Activated naive CD4-positive, alpha-beta T cell treated with anti-CD3 and anti-CD28 coated beads, Interleukin-2, amount 10 ng/mL, durations not matched to agents 7 days and 5 days (primary cell): ENCODE results near the gene CNPY1.

ENCODE experiments used
- CTCF ChIA-PET: fragments of 350-600 bp; sonication (Branson Sonifier 250); formaldehyde crosslinking; loops from one replicate; lab custom pipeline; 2021; ENCODE audit warnings: antibody characterized with exemption; lab: Charles Lee
- DNase-seq: peaks from one replicate; pipeline ENCODE4 v3.0.0-alpha.2; 2020
- H3K27ac Mint-ChIP-seq: one replicate; pipeline ENCODE4 v1.8.0; 2021; ENCODE audit warnings: mild to moderate bottlenecking, moderate library complexity, mixed read lengths
- H3K27me3 Mint-ChIP-seq: one replicate; pipeline ENCODE4 v1.8.0; 2021; ENCODE audit warnings: mild to moderate bottlenecking, mixed read lengths
- H3K36me3 Mint-ChIP-seq: one replicate; pipeline ENCODE4 v1.8.0; 2021; ENCODE audit warnings: mixed read lengths
- H3K4me1 Mint-ChIP-seq: one replicate; pipeline ENCODE4 v1.8.0; 2021; ENCODE audit warnings: mixed read lengths
- H3K4me3 Mint-ChIP-seq: one replicate; pipeline ENCODE4 v1.8.0; 2021; ENCODE audit warnings: mild to moderate bottlenecking, moderate library complexity, mixed read lengths
- H3K9me3 Mint-ChIP-seq: one replicate; pipeline ENCODE4 v1.8.0; 2021; ENCODE audit warnings: mixed read lengths

Gene CNPY1

GRCh38 chr7:155541986-155542675, 4.2 kb downstream of the CNPY1 start:
- no peaks in the 10 kb centered on the region for H3K9me3 Mint-ChIP-seq
- DNase-seq = no peak
- no peak overlapping the region for H3K4me3 Mint-ChIP-seq
- H3K36me3 Mint-ChIP-seq = no peaks in the 10 kb centered on the region
- H3K4me1 Mint-ChIP-seq = no peaks in the 10 kb centered on the region
- CTCF ChIA-PET = no interaction called here
- H3K27ac Mint-ChIP-seq = no peak overlapping the region
- H3K27me3 Mint-ChIP-seq = peaks cover 33% of the 10 kb centered on the region

DNA sequence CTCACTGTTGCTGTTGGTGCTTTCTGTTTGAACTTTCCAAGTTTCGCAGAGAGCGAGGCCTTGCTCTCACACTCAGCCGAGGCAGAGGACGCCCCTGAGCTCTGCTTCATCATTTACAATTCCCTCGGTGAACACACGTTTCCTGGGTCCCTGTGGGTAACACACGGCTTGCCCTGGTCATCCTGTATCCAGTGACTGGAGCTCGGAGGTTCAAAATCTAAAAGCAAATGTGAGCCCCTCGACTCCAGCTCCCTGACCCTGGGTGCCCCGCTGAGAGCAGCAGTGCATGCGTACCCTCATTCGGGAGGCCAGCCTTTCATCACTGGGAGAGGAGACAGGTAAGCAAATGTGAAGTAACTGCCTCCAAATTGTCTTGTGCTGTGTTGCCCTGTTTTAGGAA, 5.8 kb downstream of the CNPY1 start:
- no peaks in the 10 kb centered on the region for H3K36me3 Mint-ChIP-seq

DNA sequence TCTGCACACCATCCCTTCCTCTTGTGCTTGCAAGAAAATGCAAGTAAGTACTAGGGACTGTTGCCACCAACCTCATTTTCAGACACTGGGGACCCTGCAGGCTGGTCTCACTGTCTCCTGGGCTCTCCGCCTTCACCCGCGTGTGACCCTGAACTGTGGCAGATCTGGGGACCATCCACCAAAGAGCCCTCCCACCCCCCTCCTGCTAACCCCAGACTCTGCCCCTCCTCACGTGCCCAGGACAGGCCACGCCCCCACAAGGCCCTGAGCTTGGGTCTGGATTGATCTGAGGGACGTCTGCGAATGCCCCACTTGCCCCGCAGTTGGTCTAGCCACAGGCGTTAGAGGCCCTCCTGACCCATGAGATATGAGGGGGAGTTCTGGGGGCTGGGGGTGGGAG, 8.1 kb downstream of the CNPY1 start:
- H3K4me3 Mint-ChIP-seq = no peak overlapping the region
- DNase-seq = no peak
- H3K9me3 Mint-ChIP-seq = no peaks in the 10 kb centered on the region
- no peaks in the 10 kb centered on the region for H3K36me3 Mint-ChIP-seq
- H3K4me1 Mint-ChIP-seq = peaks cover 3% of the 10 kb centered on the region
- CTCF ChIA-PET = interaction anchor here (0.9 kb wide), 1 partner anchor 11 kb away, joined by 3 read pairs; no protein-coding TSS in a partner anchor
- H3K27ac Mint-ChIP-seq = no peak overlapping the region
- peaks cover 71% of the 10 kb centered on the region for H3K27me3 Mint-ChIP-seq

More for the DNA sequence above, 5.8 kb downstream of the CNPY1 start:
- DNase-seq = no peak
- CTCF ChIA-PET = interaction anchor here (1.5 kb wide), 1 partner anchor 613 kb away, joined by 4 read pairs; no protein-coding TSS in a partner anchor
- peaks cover 48% of the 10 kb centered on the region for H3K27me3 Mint-ChIP-seq
- no peaks in the 10 kb centered on the region for H3K4me1 Mint-ChIP-seq
- no peaks in the 10 kb centered on the region for H3K9me3 Mint-ChIP-seq
- no peak overlapping the region for H3K27ac Mint-ChIP-seq
- H3K4me3 Mint-ChIP-seq = no peak overlapping the region

DNA sequence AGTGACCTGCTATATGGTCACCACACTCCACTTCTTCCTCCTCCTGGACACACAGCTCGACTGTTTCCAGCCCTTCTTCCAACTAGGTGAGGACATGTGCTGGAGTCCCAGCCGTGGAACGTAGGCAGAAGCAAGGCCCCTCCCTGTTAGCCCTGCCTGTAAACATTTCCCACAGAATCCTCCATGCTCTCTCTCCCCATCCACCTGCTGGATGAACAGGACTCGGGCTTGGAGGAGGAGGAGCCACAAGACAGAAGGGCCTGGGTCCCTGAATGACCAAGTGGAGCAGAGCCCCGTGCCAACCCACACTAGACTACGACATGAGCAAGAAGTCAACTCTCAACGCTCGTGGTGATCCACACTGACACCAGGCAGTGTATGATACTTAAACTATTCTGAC, 9.9 kb downstream of the CNPY1 start:
- no peak for DNase-seq
- no peak overlapping the region for H3K4me3 Mint-ChIP-seq
- no peak overlapping the region for H3K27ac Mint-ChIP-seq
- H3K36me3 Mint-ChIP-seq = no peaks in the 10 kb centered on the region
- CTCF ChIA-PET = no interaction called here
- H3K27me3 Mint-ChIP-seq = peaks cover 80% of the 10 kb centered on the region
- no peaks in the 10 kb centered on the region for H3K9me3 Mint-ChIP-seq
- peaks cover 9% of the 10 kb centered on the region for H3K4me1 Mint-ChIP-seq

DNA sequence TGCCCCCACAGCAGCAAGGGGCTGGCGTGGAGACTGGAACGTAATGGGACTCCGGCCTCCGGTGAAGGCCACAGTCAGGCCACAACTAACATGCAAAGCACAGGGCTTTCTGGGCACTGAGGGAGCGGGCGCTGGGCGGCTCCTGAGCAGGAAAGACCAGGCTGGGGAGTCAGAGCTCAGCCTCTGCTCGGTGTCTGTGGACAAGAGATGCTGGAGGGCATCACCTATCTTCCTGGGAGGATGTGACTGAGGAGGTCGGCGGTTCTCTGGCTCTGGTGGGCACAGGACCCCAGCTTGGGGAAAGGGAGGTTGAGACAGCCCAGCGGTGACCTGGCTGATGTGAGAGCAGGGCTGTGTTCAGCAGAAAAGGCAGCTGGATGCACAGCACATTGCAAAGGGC, 11.7 kb downstream of the CNPY1 start:
- H3K27me3 Mint-ChIP-seq = peaks cover 91% of the 10 kb centered on the region

DNA sequence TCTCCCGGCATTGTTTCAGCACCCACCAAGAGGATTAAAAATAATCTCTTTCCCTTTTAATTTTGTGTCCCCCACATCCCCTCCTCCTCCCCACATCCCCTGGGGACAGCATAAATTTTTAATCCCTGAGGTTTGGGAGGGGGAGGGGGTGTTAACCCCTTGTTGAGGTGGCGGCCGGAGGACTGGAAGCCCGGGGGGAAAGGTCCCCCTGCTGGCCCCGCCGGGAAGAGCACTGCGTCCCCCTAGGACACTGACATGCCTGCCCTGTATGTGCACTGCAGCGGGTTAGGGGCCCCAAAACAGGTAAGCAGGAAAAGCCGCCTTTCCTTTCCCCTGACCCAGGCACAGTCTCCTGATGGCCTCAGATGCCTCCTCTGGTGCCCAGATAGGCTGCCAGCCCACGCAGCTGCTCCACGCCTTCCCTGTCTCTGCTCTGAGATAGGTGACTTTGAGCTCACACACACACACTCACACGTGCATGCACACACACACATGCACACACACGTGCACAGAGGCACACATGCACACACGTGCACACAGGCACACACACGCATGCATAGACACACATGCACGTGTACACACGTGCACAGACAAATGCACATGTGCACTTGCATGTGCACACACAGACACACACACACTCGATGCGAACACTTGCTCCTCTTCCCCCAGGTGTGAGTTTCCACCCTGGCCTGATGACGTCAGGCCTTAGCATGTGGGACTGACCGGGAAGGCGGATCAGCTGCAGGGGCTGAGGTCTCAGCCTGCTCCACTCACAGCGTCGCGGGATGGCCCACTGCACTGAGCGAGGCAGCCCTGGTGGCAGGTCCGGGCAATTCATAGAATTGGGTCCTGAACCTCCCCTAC, 12.3 kb downstream of the CNPY1 start:
- CTCF ChIA-PET = interaction anchor here (0.7 to 3.1 kb wide), 7 partner anchors 31 to 622 kb away, joined by 3 to 13 read pairs (median 3); no protein-coding TSS in a partner anchor

More for the DNA sequence above, 11.7 kb downstream of the CNPY1 start:
- Mint-ChIP-seq H3K4me1 (peaks cover 9% of the 10 kb centered on the region), H3K27ac (no peak overlapping the region), H3K9me3 (no peaks in the 10 kb centered on the region), H3K36me3 (no peaks in the 10 kb centered on the region), H3K4me3 (no peak overlapping the region)
- no peak for DNase-seq
- CTCF ChIA-PET = interaction anchor here (0.8 to 3.1 kb wide), 4 partner anchors 32 to 232 kb away, joined by 3 to 13 read pairs (median 3); no protein-coding TSS in a partner anchor

DNA sequence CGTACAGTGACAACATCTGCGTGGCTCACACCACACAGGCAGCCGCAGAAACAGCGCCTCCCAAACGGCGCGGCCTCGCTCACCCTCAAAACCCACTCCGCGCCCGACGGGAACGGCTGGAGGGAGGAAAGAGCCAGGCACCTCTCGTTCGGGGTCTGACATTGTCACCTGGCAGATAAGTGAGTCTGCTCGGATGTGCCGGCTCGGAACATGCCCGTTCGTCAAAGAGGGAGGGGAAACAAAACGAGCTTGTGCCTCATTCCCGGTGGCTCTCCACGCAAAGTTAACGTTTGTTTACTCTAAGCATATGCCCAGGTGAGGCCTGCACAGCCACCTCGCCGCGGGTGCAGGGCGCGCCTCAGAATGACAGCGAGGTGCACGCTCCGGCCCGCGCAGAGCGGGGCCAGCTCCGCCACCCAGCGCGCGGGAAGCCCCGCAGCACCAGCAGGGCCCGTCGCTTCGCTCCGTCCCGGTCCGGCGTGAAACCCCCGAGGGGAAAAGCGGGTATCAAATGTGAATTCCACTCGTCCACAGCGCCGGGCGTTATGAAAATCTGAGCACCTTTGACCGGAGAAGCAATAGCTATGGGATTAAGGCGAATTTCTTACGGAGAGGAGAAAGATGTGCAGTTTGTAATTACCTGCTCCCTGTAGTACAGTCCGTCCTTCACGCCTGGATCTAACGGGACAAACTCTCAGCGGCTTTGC, 13.1 kb downstream of the CNPY1 start:
- Mint-ChIP-seq H3K27me3 (peaks cover 95% of the 10 kb centered on the region), H3K36me3 (no peaks in the 10 kb centered on the region), H3K4me3 (peak overlapping the region; percentile 49), H3K27ac (peak overlapping the region; percentile 45), H3K9me3 (no peaks in the 10 kb centered on the region), H3K4me1 (peaks cover 9% of the 10 kb centered on the region)
- no peak for DNase-seq
- CTCF ChIA-PET = interaction anchor here (0.7 to 3.1 kb wide), 6 partner anchors 30 to 621 kb away, joined by 3 to 13 read pairs (median 3); no protein-coding TSS in a partner anchor

More for the DNA sequence above, 12.3 kb downstream of the CNPY1 start:
- Mint-ChIP-seq H3K9me3 (no peaks in the 10 kb centered on the region), H3K27me3 (peaks cover 93% of the 10 kb centered on the region), H3K4me1 (peaks cover 9% of the 10 kb centered on the region), H3K36me3 (no peaks in the 10 kb centered on the region), H3K27ac (peak overlapping the region; percentile 45), H3K4me3 (peak overlapping the region; percentile 49)
- DNase-seq = peak; percentile 44

- H3K27ac Mint-ChIP-seq = no peak overlapping the region
- H3K36me3 Mint-ChIP-seq = no peaks in the 10 kb centered on the region
- H3K4me1 Mint-ChIP-seq = peaks cover 9% of the 10 kb centered on the region
- H3K27me3 Mint-ChIP-seq = peaks cover 95% of the 10 kb centered on the region
- CTCF ChIA-PET = interaction anchor here (1.3 to 3.1 kb wide), 3 partner anchors 154 to 235 kb away, joined by 3 to 13 read pairs (median 5); no protein-coding TSS in a partner anchor
- no peak for DNase-seq
- H3K9me3 Mint-ChIP-seq = no peaks in the 10 kb centered on the region
- H3K4me3 Mint-ChIP-seq = no peak overlapping the region
Observed at GRCh38 chr7:155532792-155533119, 13.6 kb downstream of the CNPY1 start.

- no peak for DNase-seq
- Mint-ChIP-seq H3K27ac (no peak overlapping the region), H3K4me3 (no peak overlapping the region), H3K9me3 (no peaks in the 10 kb centered on the region), H3K4me1 (peaks cover 9% of the 10 kb centered on the region), H3K36me3 (no peaks in the 10 kb centered on the region), H3K27me3 (peaks cover 92% of the 10 kb centered on the region)
- CTCF ChIA-PET = interaction anchor here (3.1 kb wide), 1 partner anchor 153 kb away, joined by 13 read pairs; no protein-coding TSS in a partner anchor
Observed at GRCh38 chr7:155531681-155532080, 14.7 kb downstream of the CNPY1 start.

DNA sequence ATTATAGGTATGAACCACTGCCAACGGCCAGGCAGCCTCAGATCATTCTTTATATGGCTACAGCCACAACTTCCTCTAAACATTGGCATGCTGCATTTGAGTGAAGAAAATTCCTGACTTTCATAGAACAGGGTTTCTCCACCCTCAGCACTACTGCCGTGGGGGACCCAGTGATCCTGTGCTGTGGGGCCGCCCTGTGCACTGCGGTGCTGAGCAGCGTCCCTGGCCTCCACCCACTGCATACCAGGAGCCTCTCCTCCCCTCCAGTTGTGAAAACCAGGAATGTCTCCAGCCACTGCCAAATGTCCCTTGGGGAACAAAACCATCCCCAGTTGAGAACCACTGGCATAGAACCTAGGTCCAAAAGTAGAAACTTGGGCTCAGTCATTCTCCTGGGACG, 15.8 kb downstream of the CNPY1 start:
- no peaks in the 10 kb centered on the region for H3K9me3 Mint-ChIP-seq
- no peak for DNase-seq
- no peak overlapping the region for H3K27ac Mint-ChIP-seq
- H3K4me1 Mint-ChIP-seq = peaks cover 9% of the 10 kb centered on the region
- CTCF ChIA-PET = no interaction called here
- H3K36me3 Mint-ChIP-seq = no peaks in the 10 kb centered on the region
- peaks cover 85% of the 10 kb centered on the region for H3K27me3 Mint-ChIP-seq
- H3K4me3 Mint-ChIP-seq = no peak overlapping the region

GRCh38 chr7:155529845-155530244, 16.5 kb downstream of the CNPY1 start:
- Mint-ChIP-seq H3K27me3 (peaks cover 78% of the 10 kb centered on the region), H3K4me3 (no peak overlapping the region), H3K9me3 (no peaks in the 10 kb centered on the region), H3K4me1 (peaks cover 9% of the 10 kb centered on the region), H3K27ac (no peak overlapping the region), H3K36me3 (no peaks in the 10 kb centered on the region)
- CTCF ChIA-PET = no interaction called here
- DNase-seq = no peak

DNA sequence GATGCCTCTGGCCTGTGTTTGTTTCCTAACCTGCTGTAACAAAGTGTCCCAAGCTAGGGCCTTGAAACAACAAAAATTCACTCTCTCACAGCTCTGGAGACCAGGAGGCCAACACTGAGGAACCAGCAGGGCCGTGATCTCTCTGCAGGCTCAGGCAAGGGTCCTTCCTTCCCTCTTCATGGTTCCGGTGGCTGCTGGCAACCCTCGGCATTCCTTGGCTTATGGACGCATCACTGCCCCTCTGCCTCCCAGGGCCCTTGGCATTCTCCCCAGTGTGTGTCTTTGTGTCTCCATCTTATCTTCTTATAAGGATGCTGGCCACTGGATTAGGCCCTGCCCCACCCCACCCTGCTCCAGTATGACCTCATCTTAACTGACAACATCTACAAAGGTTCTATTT, 17.0 kb downstream of the CNPY1 start:
- no peak overlapping the region for H3K27ac Mint-ChIP-seq
- peaks cover 9% of the 10 kb centered on the region for H3K4me1 Mint-ChIP-seq
- H3K4me3 Mint-ChIP-seq = no peak overlapping the region
- no peaks in the 10 kb centered on the region for H3K36me3 Mint-ChIP-seq
- CTCF ChIA-PET = no interaction called here
- no peak for DNase-seq
- peaks cover 74% of the 10 kb centered on the region for H3K27me3 Mint-ChIP-seq
- H3K9me3 Mint-ChIP-seq = no peaks in the 10 kb centered on the region

GRCh38 chr7:155527664-155528063, 18.7 kb downstream of the CNPY1 start:
- CTCF ChIA-PET = interaction anchor here (1.1 kb wide), 1 partner anchor 10 kb away, joined by 3 read pairs; no protein-coding TSS in a partner anchor
- peaks cover 1% of the 10 kb centered on the region for H3K4me1 Mint-ChIP-seq
- peaks cover 71% of the 10 kb centered on the region for H3K27me3 Mint-ChIP-seq

DNA sequence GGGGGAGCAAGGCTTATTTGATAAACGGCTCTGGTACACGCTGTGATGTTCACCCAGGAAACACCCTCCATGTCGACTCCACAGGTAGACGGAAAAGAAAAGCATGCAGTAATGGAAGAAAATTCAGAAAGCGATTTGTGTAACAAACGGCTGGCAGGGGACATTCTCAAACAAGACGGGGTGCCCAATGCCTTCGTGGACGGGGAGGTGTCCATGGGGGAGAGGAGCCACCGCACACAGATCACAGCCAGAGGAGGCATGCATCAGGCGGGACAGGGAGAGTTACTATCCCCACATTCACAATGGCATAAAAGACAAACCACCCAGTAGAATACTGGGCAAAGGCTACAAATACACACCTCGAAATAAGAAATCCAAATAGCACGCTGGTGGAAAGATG, 20.1 kb downstream of the CNPY1 start:
- Mint-ChIP-seq H3K27me3 (peaks cover 65% of the 10 kb centered on the region), H3K4me1 (no peaks in the 10 kb centered on the region), H3K4me3 (no peak overlapping the region), H3K36me3 (no peaks in the 10 kb centered on the region), H3K27ac (no peak overlapping the region), H3K9me3 (no peaks in the 10 kb centered on the region)
- CTCF ChIA-PET = interaction anchor here (1.0 kb wide), 1 partner anchor 599 kb away, joined by 4 read pairs; no protein-coding TSS in a partner anchor
- no peak for DNase-seq

More at GRCh38 chr7:155527664-155528063, 18.7 kb downstream of the CNPY1 start:
- Mint-ChIP-seq H3K36me3 (no peaks in the 10 kb centered on the region), H3K27ac (no peak overlapping the region), H3K4me3 (no peak overlapping the region), H3K9me3 (no peaks in the 10 kb centered on the region)
- DNase-seq = no peak
